HepG2 (cell line): ENCODE results near the gene MNAT1. TPM values are rescaled to one million over a fixed set of nuclear protein-coding genes. Genes with fewer than 3 reads are reported as not detected.
A peak's percentile ranks its signal among the peaks of the same experiment; 100 is the strongest.

Source experiments
- CBX2 ChIP-seq, 2 experiments: fragments of 200-600 bp in 1 of 2; sonication (generic); formaldehyde crosslinking in 1 of 2; IDR thresholded peaks; 2 replicates each; pipeline versions ENCODE4 v1.7.0 to v1.8.1; 2018 to 2022; ENCODE audit warnings: low read depth in 2 of 2, low read length in 1 of 2, mild to moderate bottlenecking in 1 of 2, missing genetic modification reagents in 1 of 2
- ELF4 ChIP-seq: sonication (generic); formaldehyde crosslinking; IDR thresholded peaks from 2 replicates; pipeline ENCODE4 v1.5.0; 2020; ENCODE audit warnings: missing genetic modification reagents, mild to moderate bottlenecking, moderate library complexity, borderline replicate concordance
- ETV5 ChIP-seq: IDR thresholded peaks from 2 replicates; pipeline ENCODE4 v1.6.1; 2018; ENCODE audit warnings: missing biosample characterization, missing genetic modification reagents, inconsistent platforms, borderline replicate concordance
- NR0B2 ChIP-seq: sonication (generic); formaldehyde crosslinking; IDR thresholded peaks from 2 replicates; pipeline ENCODE4 v1.4.0; 2020; ENCODE audit warnings: mild to moderate bottlenecking, missing genetic modification reagents
- PRDM10 ChIP-seq: sonication (generic); formaldehyde crosslinking; IDR thresholded peaks from 2 replicates; pipeline ENCODE4 v1.4.0; 2020; ENCODE audit warnings: low read depth, missing genetic modification reagents
- RNF219 ChIP-seq: sonication (generic); formaldehyde crosslinking; IDR thresholded peaks from 2 replicates; pipeline ENCODE4 v1.5.0; 2020; ENCODE audit warnings: mild to moderate bottlenecking, missing genetic modification reagents
- YEATS2 ChIP-seq: sonication (generic); formaldehyde crosslinking; IDR thresholded peaks from 2 replicates; pipeline ENCODE4 v1.4.0; 2020; ENCODE audit warnings: missing genetic modification reagents, borderline replicate concordance
- ZMAT3 ChIP-seq: sonication (generic); formaldehyde crosslinking; conservative IDR thresholded peaks from 2 replicates; pipeline ENCODE4 v1.7.0; 2021; ENCODE audit warnings: missing genetic modification reagents
- ZNF407 ChIP-seq: sonication (generic); formaldehyde crosslinking; IDR thresholded peaks from one replicate; pipeline ENCODE4 v1.5.1; 2020; ENCODE audit warnings: mild to moderate bottlenecking, missing genetic modification reagents; ENCODE audit errors: not compliant biosample characterization
- ZNF556 ChIP-seq: sonication (generic); formaldehyde crosslinking; IDR thresholded peaks from 2 replicates; pipeline ENCODE4 v1.4.0; 2020; ENCODE audit warnings: mild to moderate bottlenecking, missing genetic modification reagents, borderline replicate concordance
- ZNF580 ChIP-seq: IDR thresholded peaks from 2 replicates; pipeline ENCODE4 v1.6.1; 2016; ENCODE audit warnings: low read depth, borderline replicate concordance
- polyA plus RNA-seq, 8 experiments: library from polyadenylated mRNA; depleted of rRNA in 3 of 8; stranded (reverse) in 7 of 8; unstranded in 1 of 8; fragments of >200 nt; fragmentation: Illumina TruSeq in 4 of 8; extraction: Trizol in 4 of 8; gene quantifications; 2 replicates each; pipeline versions ENCODE4 v1.2.1 to v1.2.3, GENCODE V29; 2011 to 2016; ENCODE audit warnings: low read depth in 4 of 8, missing spikeins in 1 of 8, mixed read lengths in 1 of 8; ENCODE audit not compliant: insufficient read depth in 1 of 8
- total RNA-seq, 5 experiments: library from RNA; depleted of rRNA; stranded (reverse); fragments of >200 nt; fragmentation: Illumina TruSeq; extraction: Trizol; gene quantifications; 2 replicates each; pipeline ENCODE4 v1.2.3, GENCODE V29; 2016; ENCODE audit warnings: low read depth in 1 of 5

The MNAT1 gene
- total and polyA plus RNA-seq, 2 of the 13 experiments (the other 11 are each of a cell fraction or from before 2014, with no cell fraction given): 49.2 to 94.8 TPM

- TF ChIP-seq PRDM10 (CRISPR knock-in tag) (peak; percentile 64; the same call in 1 of the 2 replicates), RNF219 (CRISPR knock-in tag) (peak; percentile 63; the same call in 1 of the 2 replicates), NR0B2 (no peak), ZNF407 (peak; percentile 57), ZNF580 (CRISPR knock-in tag) (peak; percentile 43; the same call in 1 of the 2 replicates), ETV5 (peak; percentile 64), ELF4 (CRISPR knock-in tag) (peak; percentile 67; the same call in 1 of the 2 replicates), ZNF556 (CRISPR knock-in tag) (peak; percentile 86; the same call in 1 of the 2 replicates), ZMAT3 (peak; percentile 66; the same call in 1 of the 2 replicates), YEATS2 (CRISPR knock-in tag) (peak; percentile 96), CBX2 (IDR thresholded peaks at IDR 0.05; ENCODE audit: low read depth, low read length) (no peak), CBX2 (CRISPR knock-in tag; IDR thresholded peaks at IDR 0.05; ENCODE audit: low read depth) (no peak)
Observed at GRCh38 chr14:60980811-60981632, 246.5 kb downstream of the MNAT1 start, which contains the start of the genes SLC38A6 and TRMT5 (continued).
